ENCODE measurements around the gene MYBPC3.
"Not testable (repeated sequence)": the region's sequence is repeated elsewhere in the genome, so short reads cannot be mapped to it uniquely, and the experiment has no call there.

Gene MYBPC3

GRCh38 chr11:47336595-47336994 is 15.9 kb downstream of the MYBPC3 start:
- DNase-seq: no peak

GRCh38 chr11:47335733-47336132 is 16.8 kb downstream of the MYBPC3 start:
- no peak for DNase-seq

- not testable (repeated sequence) for DNase-seq
Measured at GRCh38 chr11:47334699-47335411, 17.6 kb downstream of the MYBPC3 start.

- DNase-seq: no peak
Measured at GRCh38 chr11:47333886-47334443, 18.5 kb downstream of the MYBPC3 start.

- DNase-seq: no peak
Measured at GRCh38 chr11:47333526-47333845, 19.0 kb downstream of the MYBPC3 start.

GRCh38 chr11:47332791-47333525 is 19.5 kb downstream of the MYBPC3 start:
- DNase-seq: no peak

- DNase-seq: no peak
Measured at GRCh38 chr11:47332303-47332711, 20.2 kb downstream of the MYBPC3 start.

GRCh38 chr11:47331454-47332302 is 20.8 kb downstream of the MYBPC3 start:
- no peak for DNase-seq

- DNase-seq: no peak
Measured at GRCh38 chr11:47329987-47330931, 22.2 kb downstream of the MYBPC3 start.

- no peak for DNase-seq
Measured at GRCh38 chr11:47329431-47329986, 23.0 kb downstream of the MYBPC3 start.

GRCh38 chr11:47328449-47329390 is 23.8 kb downstream of the MYBPC3 start:
- DNase-seq: no peak

GRCh38 chr11:47327949-47328348 is 24.6 kb downstream of the MYBPC3 start:
- no peak for DNase-seq

- peak; percentile 93 for DNase-seq
Measured at GRCh38 chr11:47327025-47327424, 25.5 kb downstream of the MYBPC3 start.

GRCh38 chr11:47326198-47326597 is 26.3 kb downstream of the MYBPC3 start:
- DNase-seq: no peak

- peak; percentile 53 for DNase-seq
Measured at GRCh38 chr11:47325271-47326041, 27.0 kb downstream of the MYBPC3 start.

- no peak for DNase-seq
Measured at GRCh38 chr11:47324520-47324919, 28.0 kb downstream of the MYBPC3 start.

GRCh38 chr11:47318166-47318565 is 34.3 kb downstream of the MYBPC3 start:
- DNase-seq: no peak

GRCh38 chr11:47317064-47317828 is 35.3 kb downstream of the MYBPC3 start:
- DNase-seq: no peak

- DNase-seq: not testable (repeated sequence)
Measured at GRCh38 chr11:47316501-47316900, 36.0 kb downstream of the MYBPC3 start.
